GM21723 (cell line): ENCODE data around the gene WNT3.
"Not testable (repeated sequence)": the region's sequence is repeated elsewhere in the genome, so short reads cannot be mapped to it uniquely, and the experiment has no call there.

Experiments
- ATAC-seq: cut with Tn5 transposase; IDR thresholded peaks from one replicate; pipeline ENCODE4 v1.9.1; 2021; ENCODE audit warnings: mild to moderate bottlenecking, moderate library complexity; ENCODE audit not compliant: unreplicated experiment

WNT3 gene

DNA sequence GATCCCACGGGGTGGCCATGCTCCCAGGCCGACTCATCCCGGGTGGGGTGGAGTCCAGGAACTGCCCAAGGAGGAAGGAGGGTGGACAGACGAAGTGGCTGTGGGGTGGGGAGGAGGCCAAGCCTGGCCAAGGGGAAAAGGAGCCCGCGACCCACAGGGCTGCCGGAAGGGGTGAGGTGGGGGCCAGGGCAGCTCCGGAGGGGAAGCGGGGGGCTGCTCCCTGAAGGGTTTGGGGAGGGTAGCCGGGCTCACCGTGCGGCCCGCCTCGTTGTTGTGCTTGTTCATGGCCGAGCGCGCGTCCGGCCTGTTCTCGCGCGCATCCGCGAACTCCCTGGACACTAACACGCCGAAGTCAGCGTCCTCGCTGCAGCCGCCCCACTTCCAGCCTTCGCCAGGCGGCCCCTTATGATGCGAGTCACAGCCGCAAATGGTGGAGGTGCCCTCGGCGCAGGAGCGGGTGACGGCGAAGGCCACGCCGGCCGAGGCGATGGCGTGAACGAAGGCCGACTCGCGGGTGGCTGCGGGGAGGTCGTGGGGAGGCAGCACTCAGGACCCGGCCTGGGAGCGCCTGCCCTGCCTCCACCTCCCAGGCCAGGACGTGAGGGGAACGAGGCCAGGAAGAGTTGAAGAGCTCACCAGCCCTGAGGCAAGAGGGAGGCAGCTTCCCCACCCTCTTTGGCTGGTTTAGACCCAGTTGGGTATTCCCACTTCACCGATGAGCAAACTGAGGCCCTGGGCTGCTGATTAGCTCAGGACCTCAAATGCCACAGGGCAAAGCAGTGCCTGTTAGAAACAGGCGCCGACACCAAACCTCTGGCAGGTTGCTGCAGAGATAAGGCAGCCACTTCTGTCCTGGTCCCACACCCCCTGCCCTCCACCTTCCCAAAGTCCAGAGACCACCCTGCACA is 48.7 kb downstream of the WNT3 start:
- no peak for ATAC-seq

DNA sequence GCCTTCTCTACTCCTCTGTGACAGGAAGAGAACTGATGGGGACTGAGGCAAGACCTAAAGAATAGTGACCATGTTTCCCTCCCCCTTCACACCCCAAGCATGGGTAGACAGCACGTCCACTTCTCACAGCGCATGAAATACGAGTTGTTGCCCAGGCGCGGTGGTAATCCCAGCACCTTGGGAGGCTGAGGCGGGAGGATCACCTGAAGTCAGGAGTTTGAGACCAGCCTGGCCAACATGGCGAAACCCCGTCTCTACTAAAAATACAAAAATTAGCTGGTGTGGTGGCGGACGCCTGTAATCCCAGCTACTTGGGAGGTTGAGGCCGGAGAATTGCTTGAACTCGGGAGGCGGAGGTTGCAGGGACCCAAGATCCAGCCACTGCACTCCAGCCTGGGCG is 49.6 kb downstream of the WNT3 start:
- not testable (repeated sequence) for ATAC-seq

DNA sequence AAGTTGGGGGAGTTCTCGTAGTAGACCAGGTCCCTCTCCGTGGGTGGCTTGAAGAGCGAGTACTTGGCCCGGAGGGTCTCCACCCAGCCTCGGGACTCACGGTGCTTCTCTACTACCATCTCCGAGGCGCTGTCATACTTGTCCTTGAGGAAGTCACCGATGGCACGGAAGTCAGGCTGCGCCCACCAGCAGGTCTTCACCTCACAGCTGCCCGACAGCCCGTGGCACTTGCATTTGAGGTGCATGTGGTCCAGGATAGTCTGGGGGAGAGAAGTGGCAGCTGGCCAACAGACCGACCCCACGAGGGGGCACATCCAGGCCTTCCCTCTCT is 50.0 kb downstream of the WNT3 start:
- ATAC-seq, result no peak

DNA sequence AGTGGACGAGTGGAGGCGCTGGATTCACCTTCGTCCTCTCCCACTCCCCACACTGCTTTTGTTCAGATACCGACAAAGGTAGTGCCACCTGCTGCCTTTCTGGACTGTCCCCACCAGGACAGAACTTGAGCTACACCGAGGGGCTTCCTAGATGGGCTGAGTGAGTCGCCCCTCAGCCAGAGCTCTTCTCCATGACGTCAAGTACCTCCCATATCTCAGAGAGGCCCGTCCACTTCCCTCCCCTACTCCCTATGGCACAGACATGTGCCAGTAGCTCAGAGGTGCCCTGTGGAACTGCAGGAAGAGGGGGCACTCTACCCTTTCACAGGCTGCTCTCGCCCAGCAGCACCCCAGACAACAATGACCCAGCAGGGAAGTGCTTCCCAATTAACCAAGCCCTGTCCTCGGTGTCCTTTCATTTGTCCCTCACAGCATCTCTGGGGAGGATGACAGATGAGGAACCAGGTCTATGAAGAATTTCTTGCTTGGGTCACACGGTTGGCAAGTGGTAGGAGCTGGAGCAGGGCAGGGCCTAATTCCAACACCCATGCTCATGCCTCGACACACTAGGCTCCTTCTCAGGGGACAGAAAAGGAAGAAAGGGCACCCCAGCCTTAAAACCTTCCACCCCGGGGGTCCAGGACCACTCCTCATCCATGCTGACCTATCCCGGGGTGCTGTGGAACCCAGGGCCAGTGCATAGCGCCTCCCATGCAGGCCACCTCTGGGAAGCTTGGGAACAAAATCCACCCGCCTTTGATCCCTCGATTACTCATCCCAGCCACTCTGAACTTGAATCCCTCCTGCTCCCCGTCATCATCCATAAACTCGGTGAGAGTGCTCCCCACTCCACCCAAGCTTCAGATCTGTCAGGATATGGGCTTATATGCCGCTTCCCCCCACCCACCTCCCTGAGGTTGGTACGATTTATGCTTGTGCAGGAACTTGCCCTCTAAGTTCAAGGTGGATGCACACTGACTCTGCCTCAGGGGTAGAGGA is 51.7 kb downstream of the WNT3 start:
- ATAC-seq, result no peak

DNA sequence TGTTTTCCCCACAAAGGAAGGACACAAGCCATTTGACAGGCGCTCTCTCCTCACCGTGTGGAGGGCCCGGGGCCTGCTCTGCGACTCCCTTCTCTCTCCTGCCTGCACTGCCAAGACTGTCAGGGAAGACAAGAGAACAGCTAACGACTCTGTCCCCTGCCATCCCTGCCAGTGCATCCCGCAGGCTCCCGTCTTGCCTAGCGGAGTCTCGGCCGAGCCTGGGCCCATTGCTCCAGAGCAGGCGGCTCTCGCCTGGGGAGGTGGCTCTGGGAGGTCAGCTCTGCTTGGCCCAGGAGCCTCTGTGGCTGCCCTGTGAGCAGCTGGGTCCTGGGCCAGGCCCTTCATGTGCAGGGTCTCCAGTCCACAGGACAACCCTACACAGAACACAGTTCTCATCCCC is 53.0 kb downstream of the WNT3 start:
- ATAC-seq, result no peak

DNA sequence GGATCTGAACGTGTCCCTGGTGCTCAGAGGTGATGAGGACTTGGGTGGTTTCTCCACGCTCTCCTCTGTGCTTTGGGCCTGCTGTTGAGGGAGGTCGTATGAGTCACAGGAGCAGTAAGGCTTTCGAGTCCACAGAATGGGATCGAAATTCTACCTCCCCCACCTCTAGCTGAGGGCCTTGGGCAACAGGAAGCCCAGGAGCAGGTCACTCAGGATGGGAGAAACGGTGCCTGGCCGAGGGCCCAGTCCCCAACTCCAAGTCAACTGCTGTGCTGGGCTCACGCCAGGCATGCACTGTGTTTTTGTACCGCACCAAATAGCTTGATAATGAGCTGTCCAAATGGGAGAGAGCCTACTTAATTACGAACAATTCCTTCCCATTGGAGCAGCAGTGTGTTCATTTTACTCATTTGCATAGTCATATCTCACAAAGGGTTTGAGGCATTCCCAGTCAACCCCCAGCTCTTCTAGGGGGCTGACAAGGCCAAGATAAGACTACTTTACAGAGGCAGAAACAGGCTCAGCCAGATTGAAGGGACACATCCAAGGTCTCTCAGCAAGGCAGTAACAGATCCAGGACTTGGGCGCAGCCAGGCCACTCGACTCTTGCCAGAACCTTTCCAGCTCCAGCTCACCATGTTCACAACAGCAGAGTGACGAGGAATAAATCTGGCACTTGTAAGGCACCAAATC is 53.6 kb downstream of the WNT3 start:
- no peak for ATAC-seq

DNA sequence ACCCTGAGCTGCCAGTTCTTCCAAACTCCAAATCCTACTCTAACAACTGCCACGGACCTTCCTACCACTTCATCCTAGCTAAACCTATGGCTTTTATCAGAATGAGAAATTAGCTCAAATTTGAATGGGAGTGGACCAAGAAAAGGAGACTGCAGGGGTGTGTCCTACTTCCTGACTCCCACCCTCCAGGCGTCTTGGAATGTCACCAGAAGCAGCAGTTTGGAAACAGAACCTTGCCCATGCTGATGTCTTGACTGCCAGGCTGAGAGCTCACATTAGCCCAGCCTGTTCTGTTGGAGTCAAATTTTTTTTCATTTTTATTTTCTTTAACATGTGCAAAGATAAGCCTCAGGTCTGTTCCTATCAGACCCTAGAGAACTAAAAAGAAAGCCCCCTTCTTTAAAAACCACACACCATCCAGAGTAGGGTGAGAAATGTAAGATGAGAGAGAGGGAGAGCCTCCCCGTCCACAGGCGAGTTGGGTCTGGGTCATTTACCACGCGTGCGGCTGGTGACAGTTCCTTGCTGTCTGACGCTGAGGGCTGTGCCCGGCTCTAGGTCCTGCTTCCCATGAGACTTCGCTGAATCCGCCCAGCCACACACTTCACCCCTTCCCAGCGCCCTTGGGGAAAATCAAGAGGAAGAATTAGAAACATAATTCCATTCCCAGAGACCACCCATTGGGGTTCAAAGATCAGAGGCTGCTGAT is 54.3 kb downstream of the WNT3 start:
- no peak for ATAC-seq

DNA sequence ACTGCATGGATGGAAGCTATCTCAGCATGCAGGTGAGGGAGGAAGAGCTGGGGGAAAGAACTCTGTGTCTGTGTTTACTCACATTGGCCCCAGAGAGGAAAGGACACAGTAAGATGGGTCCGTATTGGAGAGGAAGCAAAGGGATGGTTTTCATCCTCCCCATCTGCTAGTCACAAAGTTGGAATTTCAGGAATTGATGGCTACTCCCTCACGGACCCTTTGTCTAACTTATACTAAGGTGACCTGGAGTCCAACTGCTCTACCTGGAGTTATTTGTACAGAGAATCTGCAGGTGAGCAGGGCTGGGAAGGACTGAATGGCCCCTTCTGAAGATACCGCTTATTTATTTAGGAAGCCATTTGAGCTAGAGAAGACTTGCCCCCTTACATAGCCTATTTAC is 55.1 kb downstream of the WNT3 start:
- no peak for ATAC-seq

DNA sequence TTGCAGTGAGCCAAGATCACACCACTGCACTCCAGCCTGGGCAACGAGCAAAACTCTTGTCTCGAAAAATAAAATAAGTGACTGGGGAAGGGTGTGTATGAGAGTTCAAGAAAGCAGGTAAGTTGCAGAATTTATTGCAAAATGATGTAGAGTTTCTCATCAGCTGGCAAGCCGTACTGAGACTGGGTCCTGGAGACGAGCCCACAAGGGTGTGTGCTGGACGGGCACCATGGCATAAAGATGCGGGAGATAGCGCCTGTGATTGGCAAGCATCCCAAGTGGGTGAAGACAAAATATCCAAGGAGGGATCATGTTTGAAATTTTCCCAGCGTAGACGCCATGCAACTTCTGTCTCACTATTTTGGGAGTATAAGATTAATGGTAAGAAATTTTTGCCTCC is 59.4 kb downstream of the WNT3 start:
- no peak for ATAC-seq

DNA sequence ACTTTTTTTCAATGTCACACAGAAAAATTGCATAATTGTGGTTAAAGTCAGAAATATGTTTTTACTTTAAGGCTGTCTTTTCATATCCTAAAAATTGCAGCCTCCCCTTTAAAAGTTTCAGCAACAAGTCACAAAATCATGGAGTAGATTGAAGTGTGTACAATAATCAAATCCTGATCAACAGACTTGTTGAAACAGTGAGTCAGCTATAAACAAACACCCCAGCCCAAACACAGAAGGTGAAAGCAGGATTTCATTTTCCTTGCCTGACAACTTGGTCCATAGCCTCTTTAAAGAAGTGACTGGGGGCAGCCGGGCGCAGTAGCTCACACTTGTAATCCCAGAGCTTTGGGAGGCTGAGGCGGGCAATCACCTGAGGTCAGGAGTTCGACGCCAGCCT is 59.9 kb downstream of the WNT3 start:
- ATAC-seq, result no peak

DNA sequence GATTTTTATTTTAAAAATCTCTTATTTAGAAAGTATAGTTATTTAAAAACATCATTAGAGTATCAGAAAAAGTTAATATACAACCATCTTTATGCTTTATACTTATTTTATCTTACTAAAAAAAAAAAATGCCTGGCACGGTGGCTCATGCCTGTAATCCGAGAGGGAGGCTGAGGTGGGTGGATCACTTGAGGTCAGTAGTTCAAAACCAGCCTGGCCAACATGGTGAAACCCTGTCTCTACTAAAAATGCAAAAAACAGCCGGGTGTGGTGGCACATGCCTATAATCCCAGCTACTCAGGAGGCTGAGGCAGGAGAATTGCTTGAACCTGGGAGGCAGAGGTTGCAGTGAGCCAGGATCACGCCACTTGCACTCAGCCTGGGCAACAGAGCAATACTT is 60.9 kb downstream of the WNT3 start:
- not testable (repeated sequence) for ATAC-seq

DNA sequence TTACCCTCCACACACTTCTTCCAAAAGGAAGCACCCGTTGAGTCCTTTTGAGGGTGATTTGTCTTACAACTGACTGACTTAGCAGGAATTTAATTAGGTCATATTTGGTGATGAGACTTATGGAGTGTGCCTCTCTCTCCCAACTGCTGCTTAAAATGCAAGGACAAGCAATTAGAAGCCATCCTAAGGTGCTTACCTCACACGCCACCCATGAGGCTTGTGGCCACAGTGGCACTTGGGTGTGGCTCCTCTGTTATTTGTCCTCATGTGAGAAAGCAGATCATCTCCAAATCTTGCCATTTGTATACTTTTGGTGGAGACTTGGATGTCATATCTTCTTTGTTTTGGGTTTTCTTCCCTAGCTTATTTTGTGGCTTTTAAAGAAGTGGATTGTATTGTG is 61.6 kb downstream of the WNT3 start:
- no peak for ATAC-seq

DNA sequence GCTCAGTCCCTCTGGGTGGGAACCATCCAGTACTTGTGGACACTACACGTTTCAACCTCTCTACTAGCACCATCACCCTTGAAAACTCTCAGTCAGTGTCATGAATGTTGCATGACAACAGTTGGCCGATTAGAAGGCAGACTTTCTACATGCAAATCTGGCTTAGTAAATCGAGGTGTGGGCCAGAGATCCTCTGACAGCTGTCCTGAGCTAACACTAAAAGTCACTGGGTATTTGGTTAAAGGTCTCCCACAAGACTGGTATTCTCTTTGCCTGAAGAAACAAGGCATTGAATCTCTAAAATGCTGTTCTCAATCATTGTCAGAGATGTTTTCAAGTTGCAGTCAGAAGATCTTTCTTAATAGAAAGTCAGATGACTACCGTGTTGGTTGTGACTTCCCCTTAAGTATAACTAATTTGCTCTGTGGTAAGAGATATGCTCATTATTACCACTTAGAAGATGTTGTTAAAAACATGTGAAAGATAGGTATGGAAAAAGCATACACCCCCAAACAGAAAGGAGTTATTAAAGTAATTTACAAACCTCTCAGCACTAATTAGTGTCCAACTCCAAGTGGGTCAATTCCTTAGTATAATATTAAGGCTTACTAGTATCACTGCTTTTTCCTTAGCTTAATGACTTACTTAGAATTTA is 62.3 kb downstream of the WNT3 start:
- no peak for ATAC-seq

DNA sequence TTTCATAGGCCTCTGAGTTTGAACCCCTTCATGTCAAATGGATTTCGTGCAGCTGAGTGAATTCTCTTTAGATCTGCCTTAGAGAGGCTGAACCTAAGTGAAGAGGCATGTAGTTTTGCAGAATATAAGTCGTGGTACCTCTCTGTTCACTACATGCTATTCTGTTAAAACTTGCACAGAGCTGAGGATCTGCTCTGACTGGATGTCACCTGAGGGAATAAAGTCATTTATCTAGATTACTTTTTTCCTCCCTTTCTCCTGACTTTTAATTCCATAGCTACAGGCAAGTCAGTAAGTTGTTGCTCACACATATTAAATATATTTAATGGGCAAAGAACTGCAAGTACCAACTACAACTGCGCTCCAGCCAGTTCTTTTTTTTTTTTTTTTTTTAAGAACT is 64.7 kb downstream of the WNT3 start:
- no peak for ATAC-seq

DNA sequence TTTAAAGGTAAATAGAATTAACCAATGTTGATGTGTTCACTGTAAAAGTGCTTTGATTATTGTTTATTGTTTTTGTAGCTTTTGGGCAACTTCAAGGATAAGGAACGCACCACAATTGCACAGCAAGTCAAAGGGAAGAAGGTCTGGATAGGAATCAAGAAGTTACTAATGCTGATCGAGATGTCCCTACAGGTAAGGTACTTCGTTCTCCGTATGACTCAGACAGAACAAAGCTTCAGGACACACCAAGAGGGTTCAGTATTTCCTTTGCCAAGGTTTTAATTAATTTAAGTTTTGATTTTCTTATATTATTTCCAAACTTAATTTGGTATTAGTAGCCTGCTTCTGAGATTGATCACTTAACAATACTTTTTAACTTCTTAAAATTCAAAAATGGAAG is 67.1 kb downstream of the WNT3 start:
- ATAC-seq, result no peak

DNA sequence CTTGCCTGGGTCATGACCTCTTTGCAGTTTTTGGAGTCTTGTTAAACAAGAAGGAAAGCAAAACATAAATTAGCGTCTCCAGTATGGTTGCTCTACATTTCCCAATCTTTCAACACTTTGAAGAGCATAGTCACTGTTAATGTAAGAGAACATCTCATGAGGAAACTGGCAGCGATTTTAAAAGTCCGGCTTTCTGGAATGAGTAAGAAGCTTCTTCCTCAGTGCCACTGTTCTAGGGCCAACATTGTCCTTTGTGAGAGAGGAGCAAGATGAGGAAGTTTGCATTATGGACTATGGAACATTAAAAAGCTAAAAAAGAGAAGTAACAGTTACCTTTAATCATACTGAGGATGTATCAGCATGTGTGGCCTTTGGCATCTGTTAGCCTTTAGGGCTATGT is 73.1 kb downstream of the WNT3 start:
- ATAC-seq, result no peak

DNA sequence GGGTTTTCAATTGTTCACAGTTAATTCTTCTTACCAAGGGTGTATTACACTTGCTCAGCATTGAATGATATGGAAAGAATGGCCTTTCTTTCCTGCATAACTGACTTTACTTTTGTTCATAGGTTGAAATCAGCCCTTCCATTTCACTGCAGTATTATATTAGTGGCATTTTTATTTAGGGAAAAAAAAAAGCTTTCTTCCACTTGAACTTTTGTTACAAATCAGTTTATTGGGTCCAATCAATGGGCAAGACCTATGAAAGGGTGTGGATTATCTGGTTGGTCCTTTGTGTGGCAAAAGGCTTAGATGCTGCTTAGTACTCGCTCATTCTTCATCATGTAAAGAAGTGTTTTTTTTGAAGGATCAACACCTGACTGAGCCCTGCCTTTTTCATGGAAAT is 74.1 kb downstream of the WNT3 start:
- ATAC-seq, result no peak

DNA sequence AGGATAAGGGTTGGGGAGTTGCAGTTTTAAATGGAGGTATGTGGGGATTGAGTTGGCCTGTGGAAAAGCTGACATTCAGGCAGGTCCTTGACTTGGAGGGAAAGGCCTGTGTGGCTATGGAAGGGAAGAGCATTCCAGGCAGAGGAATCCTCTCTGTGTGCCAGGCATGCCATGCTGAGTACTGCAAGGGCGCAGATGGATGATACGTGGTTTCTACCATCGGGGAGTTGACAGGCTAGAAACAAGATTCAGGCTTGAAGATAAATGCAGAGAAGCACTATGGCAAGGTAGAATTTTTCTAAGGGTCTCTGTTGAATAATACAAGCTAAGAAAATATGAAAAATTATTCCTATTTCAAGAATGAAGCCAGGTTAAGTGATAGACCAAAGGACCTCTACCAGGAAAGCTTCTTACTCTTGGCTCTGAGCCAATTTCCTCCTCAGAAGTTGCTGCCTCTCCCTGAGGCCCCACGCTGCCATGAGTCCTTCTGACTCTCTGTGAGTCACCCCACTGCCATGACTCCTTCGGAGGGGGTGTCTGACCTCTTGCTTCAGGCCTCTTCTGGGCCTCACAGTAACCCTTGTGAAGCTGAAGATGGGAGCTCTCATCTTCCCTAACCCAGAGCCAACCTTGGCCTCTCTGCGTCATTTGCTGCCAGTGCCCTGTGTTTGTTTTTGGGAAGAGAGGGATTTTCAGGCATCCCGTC is 75.8 kb downstream of the WNT3 start:
- ATAC-seq, result no peak

DNA sequence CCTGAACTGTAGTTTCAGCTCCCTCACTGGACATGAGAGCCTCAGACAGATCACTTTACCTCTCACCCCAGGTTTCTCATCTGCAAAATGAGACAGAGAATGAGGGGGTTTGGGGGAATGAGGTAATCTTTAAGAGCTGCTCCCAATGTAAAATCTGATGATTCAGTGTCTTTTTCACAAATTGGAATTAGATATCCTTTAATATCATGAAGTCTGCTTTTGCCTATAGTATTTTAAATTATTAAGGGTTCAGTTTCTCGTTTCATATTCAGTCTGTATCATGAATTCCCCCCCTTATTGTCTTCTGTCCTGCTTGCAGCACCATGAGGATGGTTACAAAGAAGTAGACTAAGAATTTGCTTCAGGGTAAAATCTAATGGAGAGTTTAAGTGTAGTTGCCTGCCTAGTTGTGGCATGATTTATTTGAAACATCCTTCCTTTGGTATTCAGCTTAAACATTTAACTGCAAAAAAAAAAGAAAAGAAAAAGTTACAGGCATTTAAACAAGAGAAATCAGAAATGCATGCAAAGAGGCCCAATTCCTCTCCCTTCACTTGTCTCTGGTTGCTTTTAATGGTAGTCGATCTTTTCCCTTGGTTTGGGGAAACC is 77.3 kb downstream of the WNT3 start:
- no peak for ATAC-seq
